GM18520 (cell line): ENCODE measurements around the gene NEK8.

Experiments used
- ATAC-seq: cut with Tn5 transposase; IDR thresholded peaks from one replicate; pipeline ENCODE4 v1.9.1; 2021; ENCODE audit not compliant: unreplicated experiment

NEK8 gene

GRCh38 chr17:28728364-28729200 lies at the start of gene NEK8:
Gene NEK8 (plus strand): TSS chr17:28728788. CDS start chr17:28728814, 26 bp downstream.
- ATAC-seq: peak; percentile 25

GRCh38 chr17:28682655-28683054 lies 45.9 kb upstream of the NEK8 start:
- no peak for ATAC-seq

- no peak for ATAC-seq
Observed at GRCh38 chr17:28684963-28685362, 43.6 kb upstream of the NEK8 start.

- ATAC-seq: no peak
Observed at GRCh38 chr17:28685366-28685765, 43.2 kb upstream of the NEK8 start.

GRCh38 chr17:28686296-28686695 lies 42.3 kb upstream of the NEK8 start:
- ATAC-seq: no peak

- no peak for ATAC-seq
Observed at GRCh38 chr17:28688481-28688880, 40.1 kb upstream of the NEK8 start.

- no peak for ATAC-seq
Observed at GRCh38 chr17:28689011-28689410, 39.6 kb upstream of the NEK8 start.

GRCh38 chr17:28693869-28694268 lies 34.7 kb upstream of the NEK8 start:
- ATAC-seq: no peak

- no peak for ATAC-seq
Observed at GRCh38 chr17:28698253-28698941, 30.2 kb upstream of the NEK8 start.

- ATAC-seq: no peak
Observed at GRCh38 chr17:28700278-28700677, 28.3 kb upstream of the NEK8 start.

GRCh38 chr17:28700830-28701492 lies 27.6 kb upstream of the NEK8 start:
- ATAC-seq: no peak

- ATAC-seq: no peak
Observed at GRCh38 chr17:28702026-28702751, 26.4 kb upstream of the NEK8 start.

- no peak for ATAC-seq
Observed at GRCh38 chr17:28702752-28703150, 25.8 kb upstream of the NEK8 start.

- no peak for ATAC-seq
Observed at GRCh38 chr17:28703552-28704218, 24.9 kb upstream of the NEK8 start.

- no peak for ATAC-seq
Observed at GRCh38 chr17:28704219-28704858, 24.2 kb upstream of the NEK8 start.

- no peak for ATAC-seq
Observed at GRCh38 chr17:28705074-28705659, 23.4 kb upstream of the NEK8 start.

- no peak for ATAC-seq
Observed at GRCh38 chr17:28705728-28706334, 22.8 kb upstream of the NEK8 start.

- no peak for ATAC-seq
Observed at GRCh38 chr17:28706471-28707338, 21.9 kb upstream of the NEK8 start.
